ENCODE measurements around the gene NLRP7.

- TF ChIP-seq CTCF (IDR thresholded peaks at IDR 0.05) (no peak), POLR2A (IDR thresholded peaks at IDR 0.05) (no peak), EP300 (IDR thresholded peaks at IDR 0.05) (no peak)
Measured at GRCh38 chr19:54903303-54903702, 44.0 kb downstream of the NLRP7 start.
